GF-D8 (cell line): ENCODE results near the gene ITGAV.

Experiments used
- DNase-seq: peaks from one replicate; lab custom pipeline; 2025; lab: John Stamatoyannopoulos, UW

The ITGAV gene

GRCh38 chr2:186612555-186613440, 22.9 kb downstream of the ITGAV start:
- no peak for DNase-seq

DNA sequence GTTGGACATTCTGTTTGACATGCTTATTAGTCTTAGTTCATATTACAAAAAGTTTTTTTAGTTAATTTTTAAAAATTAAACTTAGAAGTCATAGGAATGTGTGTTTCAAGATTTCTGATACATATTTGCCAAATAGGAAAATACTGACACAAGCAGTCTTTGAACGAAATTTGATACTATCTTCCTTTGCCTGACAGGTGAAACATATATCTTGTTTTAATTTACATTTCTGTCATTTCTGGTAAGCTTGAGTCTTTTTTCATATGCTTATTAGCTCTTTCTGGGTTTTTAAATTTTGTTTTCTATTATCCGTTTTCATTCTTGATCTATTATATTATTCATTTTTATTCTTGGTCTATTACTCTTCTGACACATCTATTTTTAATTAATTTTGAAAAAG, 24.5 kb downstream of the ITGAV start:
- DNase-seq: no peak

GRCh38 chr2:186617148-186617547, 27.3 kb downstream of the ITGAV start:
- no peak for DNase-seq

- no peak for DNase-seq
These were observed 27.9 kb downstream of the ITGAV start for GRCh38 chr2:186617771-186618170.

DNA sequence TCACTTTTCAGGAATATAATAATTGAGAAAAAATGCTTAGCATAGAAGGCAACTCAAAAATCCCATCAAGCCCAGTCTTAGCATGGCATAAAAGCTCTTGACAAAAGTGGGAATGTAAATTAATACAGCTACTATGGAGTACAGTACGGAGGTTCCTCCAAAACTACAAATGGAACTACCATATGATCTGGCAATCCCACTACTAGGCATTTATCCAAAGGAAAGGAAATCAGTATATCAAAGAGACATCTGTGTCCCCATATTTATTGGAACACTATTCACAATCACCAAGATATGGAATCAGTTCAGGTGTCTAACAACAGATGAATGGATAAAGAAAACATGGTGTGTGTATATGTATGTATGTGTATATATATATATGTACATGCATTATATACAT, 28.8 kb downstream of the ITGAV start:
- DNase-seq: no peak

DNA sequence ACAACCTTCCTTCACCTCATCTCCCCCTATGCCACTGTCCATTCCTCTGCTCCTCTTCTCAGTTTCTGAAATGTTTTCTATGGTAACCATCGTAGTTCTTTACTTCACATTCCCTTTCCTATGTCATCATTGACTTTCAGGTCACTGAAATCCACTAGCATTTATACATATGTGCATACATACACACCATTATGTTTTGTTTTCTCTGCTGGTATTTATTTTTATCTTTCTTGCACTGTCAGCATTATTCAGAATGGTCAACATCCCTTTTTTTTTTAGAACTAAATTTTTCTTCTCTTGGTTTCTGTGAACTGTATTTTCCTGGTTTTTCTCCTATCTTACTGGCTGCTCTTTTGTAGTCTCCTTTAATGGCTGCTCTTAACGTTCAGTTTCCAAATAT, 33.2 kb downstream of the ITGAV start:
- DNase-seq: no peak

DNA sequence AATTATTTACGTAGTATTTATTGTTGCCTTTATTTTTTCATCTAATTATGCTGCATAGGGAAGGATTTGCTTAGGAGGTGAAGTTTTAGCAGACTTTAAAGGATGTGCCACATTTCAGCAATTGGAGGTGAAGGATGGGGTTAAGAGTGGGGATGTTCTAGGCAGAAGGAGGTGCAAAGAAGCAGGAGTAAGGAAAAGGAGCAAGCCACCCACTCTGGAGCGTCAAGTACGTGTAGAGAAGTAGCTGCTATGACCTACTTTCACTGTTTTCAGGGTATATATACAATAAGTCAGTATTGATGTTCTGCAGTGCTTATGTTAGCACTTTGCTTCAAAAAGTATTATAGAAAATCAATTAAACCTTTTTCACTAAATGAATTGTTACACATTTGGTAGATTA, 34.4 kb downstream of the ITGAV start:
- no peak for DNase-seq

GRCh38 chr2:186629250-186629996, 39.6 kb downstream of the ITGAV start:
- DNase-seq: no peak

GRCh38 chr2:186632417-186632816, 42.6 kb downstream of the ITGAV start:
- DNase-seq: no peak

DNA sequence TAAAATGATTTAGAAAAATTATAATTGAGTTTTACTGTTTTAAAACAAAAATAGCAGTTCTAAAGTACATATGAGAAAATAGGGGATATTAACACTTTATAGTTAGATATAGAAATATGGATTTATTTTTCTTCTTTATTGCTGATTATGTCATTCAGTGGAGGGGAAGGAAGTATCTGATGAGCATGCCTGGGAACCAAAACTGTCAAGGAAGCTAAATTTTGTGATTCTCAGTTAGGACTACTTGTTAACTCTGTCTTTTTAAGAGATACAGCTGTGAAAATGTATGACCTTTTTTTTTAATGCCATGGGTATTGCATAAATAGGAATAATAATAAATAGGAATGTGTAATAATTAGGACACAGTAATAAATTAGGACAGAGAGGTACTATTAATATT, 44.8 kb downstream of the ITGAV start:
- no peak for DNase-seq

DNA sequence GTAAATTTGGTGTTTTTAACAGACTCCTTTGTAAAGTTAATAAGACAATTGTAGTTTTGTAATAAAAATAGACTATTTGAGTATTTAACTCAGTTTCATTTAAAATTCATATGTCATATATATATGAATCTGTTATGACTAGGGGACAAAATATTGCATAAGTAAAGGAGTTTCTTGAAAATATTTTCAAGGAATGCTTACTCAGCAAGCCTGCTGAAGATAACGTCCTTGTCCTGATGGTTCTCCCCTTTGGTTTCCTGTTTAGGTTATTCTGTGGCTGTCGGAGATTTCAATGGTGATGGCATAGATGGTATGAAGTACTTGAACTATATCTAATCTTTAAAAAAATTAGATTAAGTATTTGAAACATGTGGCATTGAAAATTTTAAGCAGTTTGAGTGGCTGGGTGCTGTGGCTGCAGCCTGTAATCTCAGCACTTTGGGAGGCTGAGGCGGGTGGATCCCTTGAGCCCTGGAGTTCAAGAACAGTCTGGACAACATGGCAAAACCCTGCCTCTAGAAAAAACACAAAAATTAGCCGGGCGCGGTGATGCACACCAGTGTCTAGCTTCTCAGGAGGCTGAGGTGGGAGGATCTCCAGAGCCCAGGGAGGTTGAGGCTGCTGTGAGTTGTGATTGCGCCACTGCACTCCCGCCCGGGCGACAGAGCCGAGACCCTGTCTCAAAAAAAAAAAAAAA, 47.1 kb downstream of the ITGAV start:
- no peak for DNase-seq

DNA sequence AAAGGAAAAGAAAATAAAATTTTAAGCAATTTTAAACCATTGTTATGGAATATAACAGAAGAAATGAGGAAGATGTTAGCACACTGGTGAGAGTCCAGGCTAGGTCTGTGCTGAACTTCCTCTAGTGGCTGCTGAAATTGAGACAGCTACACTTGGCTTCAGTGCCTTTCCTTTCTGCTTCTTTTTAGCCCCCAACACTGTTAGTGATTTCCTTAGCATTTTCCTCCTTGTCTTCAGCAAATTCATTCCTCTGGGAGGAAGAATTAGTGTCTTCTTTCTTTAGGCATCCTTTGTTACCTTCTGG, 47.6 kb downstream of the ITGAV start:
- no peak for DNase-seq

DNA sequence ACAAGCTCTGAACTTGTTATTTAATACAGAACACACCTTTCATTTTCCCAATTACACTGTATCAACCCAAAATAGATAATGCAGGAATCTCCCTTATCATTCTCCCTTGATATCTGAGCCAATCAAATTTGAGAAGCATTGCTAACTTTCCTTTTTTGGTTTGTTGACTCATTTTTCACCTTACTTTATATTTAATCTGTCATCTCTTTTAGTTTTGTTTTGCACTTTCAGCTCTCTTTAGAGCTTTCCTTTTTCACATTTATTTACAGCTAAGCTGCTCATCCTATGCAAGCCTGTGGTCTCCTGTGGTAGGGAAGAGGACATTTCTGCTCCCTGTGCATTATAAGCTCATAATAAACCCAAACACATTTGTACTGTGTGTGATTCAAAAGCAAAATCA, 50.1 kb downstream of the ITGAV start:
- no peak for DNase-seq

GRCh38 chr2:186641132-186641806, 51.4 kb downstream of the ITGAV start:
- no peak for DNase-seq

DNA sequence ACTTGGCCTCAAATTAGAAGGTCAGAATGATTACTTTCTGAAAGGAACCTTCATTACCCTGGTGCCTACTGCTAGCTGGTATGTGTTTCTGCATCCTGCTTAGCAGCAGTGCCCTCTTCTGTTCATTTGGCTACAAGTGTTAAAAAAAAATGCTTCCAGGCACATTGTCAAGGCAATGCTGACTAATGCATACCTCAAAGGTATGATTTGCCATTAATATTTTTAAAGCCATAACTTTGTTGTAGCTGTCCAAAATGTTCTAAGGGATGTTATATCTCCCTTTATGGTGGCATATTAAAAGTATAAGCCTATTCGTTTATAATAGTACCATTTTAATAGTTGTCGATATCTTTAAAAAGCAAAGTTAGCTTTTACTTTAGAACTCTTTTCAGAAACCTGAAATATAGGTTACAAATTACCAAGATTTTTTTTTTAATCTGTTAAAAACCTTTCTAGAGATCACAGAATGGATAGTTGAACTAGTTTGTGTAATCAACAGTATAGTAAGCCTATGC, 52.0 kb downstream of the ITGAV start:
- DNase-seq: peak; percentile 22

DNA sequence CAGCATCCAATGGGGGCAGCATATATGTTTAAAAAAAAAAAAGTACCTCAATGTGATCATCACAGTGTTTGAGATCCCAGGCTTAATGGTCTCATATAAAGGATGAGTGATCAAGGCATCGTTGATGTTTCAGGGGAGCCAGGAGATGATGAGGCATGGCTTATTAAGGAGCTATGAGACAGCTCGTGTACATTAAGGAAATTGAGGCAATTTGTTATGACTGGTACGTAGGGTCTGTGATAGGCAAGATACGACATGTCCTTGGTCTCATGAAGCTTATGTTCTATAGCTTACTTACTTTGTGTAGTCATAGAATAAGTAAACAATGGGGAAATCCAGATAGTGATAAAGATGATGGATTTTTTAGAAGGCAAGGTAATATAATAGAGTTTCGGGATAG, 54.9 kb downstream of the ITGAV start:
- DNase-seq: no peak

- no peak for DNase-seq
These were observed 56.1 kb downstream of the ITGAV start for GRCh38 chr2:186645999-186646398.

GRCh38 chr2:186648130-186648529, 58.3 kb downstream of the ITGAV start:
- DNase-seq: no peak

- DNase-seq: no peak
These were observed 63.7 kb downstream of the ITGAV start for GRCh38 chr2:186653511-186653910.

DNA sequence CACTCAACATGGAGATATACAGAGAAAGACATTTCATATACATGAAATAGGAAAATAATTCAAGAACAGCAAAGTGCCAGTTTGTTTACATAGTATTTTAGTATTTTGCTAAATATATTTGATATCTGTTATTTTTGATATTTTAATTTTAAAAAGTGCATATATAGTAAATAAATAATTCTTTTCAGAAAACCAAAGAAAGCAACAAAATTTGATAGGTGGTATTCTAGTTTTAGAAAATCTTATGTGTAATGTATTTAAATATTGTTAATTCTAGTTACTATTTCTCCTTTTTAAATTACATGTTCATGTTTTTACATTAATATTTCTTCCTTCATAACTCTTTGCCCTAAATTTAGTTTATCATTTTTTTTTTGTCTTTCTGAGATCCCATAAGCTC, 69.5 kb downstream of the ITGAV start:
- no peak for DNase-seq

GRCh38 chr2:186664385-186665043, 74.7 kb downstream of the ITGAV start:
- DNase-seq: no peak

GRCh38 chr2:186669146-186669545, 79.3 kb downstream of the ITGAV start:
- no peak for DNase-seq
